GM18520 (cell line): ENCODE data around the gene GPR176.
"Not testable (repeated sequence)": the region's sequence is repeated elsewhere in the genome, so short reads cannot be mapped to it uniquely, and the experiment has no call there.

Source experiments
- ATAC-seq: cut with Tn5 transposase; IDR thresholded peaks from one replicate; pipeline ENCODE4 v1.9.1; 2021; ENCODE audit not compliant: unreplicated experiment

GPR176 gene

DNA sequence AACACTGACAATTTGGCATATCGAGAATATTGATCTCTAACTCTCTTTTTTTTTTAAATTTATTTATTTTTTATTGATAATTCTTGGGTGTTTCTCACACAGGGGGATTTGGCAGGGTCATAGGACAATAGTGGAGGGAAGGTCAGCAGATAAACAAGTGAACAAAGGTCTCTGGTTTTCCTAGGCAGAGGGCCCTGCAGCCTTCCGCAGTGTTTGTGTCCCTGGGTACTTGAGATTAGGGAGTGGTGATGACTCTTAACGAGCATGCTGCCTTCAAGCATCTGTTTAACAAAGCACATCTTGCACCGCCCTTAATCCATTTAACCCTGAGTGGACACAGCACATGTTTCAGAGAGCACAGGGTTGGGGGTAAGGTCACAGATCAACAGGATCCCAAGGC lies 27.0 kb downstream of the GPR176 start:
- not testable (repeated sequence) for ATAC-seq

DNA sequence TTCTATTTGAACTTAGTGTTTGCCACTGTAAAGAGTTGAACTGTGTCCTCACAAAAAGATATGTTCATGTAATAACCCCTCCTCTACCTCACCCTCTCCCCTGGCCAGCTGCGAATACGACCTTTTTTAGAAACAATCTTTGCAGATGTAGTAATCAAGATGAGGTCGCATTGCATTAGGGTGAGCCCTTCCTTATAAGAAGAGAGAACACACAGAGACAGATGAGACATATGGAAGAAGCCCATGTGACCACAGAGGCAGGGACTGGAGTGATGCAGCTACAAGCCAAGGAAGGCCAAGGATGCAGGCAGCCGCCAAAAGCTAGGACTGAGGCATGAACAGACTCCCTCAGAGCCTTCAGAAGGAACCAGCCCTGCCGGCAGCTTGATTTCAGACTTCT lies 27.6 kb downstream of the GPR176 start:
- no peak for ATAC-seq

DNA sequence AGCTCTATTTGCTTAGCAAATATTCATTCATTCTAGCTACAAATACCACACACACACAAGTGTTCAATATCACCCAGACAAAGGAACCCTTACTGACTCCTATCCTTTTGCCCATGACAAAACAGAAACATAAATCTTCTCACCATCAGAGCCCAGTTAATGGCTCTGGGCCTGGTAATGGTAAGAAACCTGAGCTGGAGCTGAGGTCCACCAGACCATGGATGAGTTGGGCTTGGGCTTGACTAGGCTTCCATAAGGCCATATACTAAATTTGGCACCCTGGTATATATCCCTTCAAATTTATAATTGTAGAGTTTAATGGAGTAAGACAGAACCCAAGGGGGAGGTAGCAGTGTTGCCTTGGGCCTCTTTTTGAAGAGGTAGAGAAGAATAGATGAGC lies 29.4 kb downstream of the GPR176 start:
- ATAC-seq, result no peak

DNA sequence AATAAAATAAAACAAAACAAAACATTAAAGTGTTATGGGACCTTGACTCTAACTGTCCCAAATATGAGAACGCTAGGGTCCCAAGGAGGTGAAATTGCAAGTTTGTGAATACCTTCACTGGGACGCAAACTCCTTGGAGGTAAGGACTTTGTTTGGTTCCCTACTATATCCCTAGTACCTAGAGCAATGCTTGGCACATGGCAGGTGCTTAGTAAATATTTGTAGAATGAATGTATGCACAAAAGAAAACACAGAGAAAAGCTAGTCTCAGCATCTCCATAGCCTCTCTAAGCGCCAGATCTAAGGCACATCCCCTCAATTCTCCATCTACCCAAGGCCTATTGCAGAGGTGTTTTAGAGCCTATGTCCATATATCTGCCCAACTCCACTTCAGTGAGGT lies 30.5 kb downstream of the GPR176 start:
- ATAC-seq, result no peak

DNA sequence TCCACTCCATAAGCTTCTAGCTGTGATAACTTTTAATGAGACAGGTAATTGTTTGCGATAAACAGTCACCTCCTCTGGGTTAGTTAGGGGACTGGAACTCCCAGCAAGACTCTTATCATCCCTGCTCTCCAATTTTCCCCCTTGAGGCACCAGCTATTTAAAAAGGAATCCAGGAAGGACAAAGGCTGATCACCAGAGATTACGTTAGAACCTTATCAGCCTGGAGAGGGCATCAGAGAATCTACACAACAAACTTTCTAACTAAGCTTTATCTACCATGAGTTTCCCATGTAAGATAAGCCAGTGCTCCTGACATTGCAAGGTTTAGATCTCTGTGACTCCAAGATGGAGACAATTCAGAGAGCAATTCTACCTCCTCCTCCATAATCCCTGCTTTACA lies 31.3 kb downstream of the GPR176 start:
- ATAC-seq, result no peak

DNA sequence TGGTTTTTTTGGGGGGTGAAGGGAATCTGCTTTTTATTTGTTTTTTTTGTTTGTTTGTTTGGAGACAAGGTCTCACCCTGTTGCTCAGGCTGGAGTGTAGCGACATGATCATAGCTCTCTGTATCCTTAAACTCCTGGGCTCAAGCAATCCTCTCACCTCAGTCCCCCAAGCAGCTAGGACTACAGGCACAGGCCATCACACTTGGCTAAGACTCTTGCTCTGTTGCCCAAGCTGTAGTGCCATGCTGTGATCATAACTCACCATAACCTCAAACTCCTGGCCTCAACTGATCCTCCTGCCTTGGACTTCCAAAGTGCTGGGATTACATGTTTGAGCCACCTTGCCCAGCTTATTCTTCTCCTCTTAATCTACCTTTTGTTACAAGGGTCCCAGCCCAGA lies 31.8 kb downstream of the GPR176 start:
- no peak for ATAC-seq

DNA sequence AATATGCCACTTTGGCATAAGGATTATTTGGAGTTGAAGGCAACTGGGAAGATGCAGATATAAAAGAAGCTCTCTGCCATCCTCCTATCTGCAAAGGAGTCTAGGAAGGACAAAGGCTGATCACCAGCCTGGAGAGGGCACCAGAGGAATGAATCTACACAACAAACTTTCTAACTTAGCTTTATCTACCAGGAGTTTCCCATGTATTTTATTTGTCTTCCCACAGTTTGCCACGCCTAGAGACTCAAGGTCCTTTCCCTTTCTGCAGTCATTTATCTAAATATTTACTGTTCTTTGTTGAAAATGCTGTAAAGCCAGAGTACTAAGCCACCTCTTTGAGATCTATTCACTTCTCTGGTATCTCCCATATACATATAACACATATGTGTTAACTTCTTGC lies 32.2 kb downstream of the GPR176 start:
- ATAC-seq, result no peak

DNA sequence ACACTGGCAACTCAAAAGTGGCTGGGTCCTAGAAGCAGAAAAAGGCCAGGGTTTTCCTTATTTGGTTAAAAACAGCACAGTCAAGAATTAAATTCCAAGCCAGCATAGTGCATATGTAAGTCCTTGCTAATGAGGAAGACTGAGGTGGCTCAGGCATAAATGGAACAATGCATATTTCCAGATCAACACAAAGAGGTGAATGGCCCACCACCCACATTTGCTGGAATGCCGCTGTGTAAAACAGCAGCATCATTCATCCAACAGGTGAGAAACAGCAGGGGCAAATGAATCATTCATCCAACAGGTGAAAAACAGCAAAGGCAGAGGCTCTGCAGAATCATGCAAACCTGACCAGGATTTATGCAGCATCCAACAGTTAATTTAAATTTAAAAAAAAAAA lies 32.9 kb downstream of the GPR176 start:
- no peak for ATAC-seq

DNA sequence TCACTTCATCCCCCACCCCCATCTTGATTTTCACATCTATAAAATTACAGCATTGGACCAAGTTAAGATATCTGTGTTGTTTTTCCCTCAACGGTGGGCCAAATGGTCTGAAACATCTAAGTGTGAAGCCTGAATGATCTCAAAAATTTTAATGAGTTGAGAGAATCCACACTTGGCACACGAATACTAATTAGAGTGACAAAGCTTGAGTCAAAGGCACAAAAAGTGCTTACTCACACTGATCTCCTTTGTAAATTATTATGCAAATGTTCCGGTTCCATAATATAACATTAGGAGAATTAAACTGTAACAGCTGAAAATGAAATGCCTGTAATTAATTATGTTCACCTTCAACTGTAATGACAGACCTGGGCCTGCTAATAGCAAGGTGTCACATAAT lies 33.6 kb downstream of the GPR176 start:
- ATAC-seq, result no peak

DNA sequence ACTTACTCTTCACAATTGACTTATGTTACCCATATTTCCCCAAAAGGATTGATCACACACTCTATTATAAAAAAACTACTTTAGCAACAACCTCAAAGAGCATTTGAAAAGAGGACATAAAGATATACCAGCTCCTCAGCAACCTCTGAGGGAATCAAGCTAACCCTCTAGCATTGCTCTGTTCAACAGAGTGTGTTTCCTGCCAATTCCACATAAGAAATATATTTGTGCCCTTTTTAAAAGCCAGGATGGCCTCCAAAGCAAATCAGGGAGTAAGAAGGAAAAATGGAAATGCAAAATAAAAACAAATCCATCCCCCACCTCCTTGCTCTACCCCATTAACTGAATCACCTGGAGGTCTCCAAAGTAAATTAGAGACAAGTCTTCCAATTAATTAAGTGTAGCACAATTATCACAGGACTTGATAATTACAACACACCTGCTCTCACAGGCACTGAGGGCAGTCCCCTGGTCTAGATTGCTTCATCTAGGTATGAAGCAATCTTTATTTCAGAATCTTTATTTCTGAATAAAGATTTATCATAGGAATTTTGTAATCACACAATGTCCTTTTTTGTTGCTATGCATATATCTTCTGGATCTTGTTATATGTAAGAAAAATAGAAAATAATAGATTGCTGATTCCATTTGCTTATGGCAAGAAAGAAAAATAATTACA lies 34.8 kb downstream of the GPR176 start:
- no peak for ATAC-seq

DNA sequence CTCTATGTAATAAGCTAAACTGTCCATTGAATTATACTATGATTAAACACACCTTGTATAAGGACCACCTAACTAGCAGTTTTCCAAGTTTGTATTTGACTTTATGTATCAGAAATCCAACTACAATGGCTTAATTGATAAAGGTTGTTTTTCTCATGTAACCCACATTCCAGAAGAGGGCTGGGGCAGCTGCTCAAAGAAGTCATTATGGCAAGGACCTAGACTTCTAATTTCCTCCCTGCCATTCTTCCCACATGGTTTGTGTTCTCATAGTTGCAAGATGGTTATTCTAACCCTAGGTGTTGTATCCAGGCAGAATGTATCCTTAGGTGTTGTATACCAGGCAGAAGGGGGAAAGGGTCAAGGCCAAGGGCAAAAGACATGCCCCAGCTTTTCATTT lies 35.7 kb downstream of the GPR176 start:
- ATAC-seq, result no peak

DNA sequence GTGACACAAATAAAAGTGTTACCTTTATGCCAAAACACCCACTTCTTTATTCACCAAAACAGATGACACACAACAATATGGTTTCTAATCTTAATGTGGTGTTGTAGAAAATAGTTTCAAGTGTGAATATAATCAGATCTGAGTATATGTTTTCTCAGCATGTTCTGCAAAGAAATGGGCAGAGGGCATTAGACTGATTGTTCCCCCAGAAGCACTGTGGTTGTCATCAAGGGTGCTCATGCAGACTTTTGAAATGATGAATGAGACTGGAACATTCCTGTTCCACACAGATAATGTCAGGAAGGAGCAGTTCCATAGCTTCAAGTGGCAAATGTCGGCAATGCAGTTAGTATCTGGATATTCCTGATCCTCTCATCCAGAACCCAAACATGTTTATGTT lies 37.5 kb downstream of the GPR176 start:
- no peak for ATAC-seq

DNA sequence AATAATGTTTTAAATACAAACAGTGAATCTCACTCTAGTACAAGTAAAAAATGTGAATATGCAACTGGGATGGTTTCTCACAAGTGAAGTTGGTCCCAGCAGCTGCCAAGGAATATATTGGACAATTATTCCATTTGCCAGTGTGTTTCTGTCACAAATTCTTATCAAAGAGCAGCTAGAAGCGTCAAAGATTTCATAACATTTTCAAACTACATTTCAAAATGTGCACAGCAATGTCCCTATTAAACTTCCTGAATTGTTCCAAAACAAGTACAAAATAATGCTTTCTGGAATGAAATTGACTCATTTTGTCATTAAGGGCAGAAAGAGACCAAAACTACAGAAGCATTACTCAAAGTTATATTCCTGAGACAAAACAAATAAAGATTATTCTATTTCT lies 38.3 kb downstream of the GPR176 start:
- ATAC-seq, result no peak

DNA sequence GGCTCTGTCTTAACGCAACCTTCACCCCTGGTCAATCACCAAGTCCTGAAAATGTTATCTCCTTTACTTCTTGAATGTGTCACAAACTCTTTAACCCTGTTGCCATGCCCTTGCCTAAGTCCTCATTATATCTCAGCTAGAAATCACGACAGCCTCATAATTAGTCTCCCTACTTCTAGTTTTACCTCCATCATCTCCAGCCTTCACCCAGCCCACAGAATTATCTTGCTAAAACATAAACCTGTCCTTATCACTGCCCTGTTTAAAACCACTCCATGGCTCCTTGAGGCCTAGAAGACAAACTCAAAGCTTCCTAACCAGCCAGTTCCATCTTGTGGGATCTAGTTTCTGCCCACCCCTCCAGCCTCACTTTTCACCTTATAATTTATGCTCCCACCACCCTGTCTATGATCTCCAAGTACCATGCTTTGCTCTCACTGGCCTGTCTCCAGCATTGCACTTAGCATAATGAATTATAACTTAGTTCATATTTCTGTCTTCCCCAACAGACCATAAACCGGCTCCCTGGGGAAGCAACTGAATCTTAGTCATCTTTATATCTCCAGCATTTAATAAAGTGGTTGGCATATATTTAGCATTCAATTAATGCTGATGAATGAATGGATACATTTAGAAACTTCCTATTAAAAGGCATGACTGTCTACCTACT lies 39.2 kb downstream of the GPR176 start:
- no peak for ATAC-seq

DNA sequence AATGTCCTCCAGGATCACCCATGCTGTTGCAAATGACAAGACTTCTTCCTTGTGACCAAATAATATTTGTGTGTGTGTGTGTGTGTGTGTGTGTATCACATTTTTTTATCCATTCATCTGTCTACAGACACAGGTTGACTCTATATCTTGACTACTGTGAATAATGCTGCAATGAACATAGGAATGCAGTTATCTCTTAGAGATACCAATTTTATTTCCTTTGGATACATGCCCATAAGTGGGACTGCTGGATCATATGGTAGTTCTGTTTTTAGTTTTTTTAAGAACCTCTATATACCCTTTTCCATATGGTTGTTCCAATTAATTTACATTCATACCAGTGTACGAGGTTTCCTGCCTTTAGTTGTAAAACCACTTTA lies 41.7 kb downstream of the GPR176 start:
- ATAC-seq, result no peak

DNA sequence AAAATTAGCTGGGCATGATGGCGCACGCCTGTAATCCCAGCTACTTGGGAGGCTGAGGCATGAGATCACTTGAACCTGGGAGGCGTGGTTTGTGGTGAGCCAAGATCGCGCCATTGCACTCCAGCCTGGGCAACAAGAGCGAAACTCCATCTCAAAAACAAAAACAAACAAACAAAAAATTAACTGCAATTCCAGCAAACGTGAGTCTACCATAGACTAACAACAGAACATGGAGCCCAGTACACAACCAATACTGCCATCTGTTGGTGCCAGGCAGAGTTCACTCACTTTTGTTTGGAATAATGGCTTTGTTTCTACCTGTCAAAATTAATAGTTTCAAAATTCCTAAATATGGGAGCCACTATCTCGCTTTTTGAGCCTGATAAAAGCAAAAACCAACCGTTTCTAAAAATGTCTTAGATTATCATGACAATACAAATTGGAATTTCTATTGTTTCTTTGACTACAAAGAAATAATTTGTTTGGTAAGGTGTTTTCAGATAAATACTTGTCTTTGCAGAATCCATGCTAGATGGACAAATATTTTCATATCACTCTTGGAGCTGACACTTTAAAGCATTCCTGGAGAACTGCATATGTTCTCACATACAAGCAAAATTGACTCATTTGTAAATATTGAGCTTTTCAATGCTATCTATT lies 45.0 kb downstream of the GPR176 start:
- ATAC-seq, result no peak

DNA sequence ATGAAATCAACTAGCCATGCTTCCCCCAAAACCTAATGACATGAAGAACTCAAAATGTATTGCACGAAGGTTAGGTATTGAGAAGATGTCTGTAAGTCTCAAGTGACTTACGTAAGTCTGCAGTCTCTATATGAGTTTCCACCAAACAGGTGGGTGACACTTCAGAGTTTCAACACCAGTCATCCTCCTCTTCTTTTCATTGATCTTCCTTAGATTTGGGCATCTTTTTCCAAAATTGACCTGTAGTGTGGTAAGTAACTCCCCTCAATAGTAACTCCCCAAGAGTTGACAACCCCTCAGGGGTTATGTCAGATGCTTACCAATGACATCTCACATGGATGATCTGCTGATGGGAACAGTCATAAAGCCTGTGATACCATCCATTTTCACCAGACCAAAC lies 46.1 kb downstream of the GPR176 start:
- peak; percentile 39 for ATAC-seq

DNA sequence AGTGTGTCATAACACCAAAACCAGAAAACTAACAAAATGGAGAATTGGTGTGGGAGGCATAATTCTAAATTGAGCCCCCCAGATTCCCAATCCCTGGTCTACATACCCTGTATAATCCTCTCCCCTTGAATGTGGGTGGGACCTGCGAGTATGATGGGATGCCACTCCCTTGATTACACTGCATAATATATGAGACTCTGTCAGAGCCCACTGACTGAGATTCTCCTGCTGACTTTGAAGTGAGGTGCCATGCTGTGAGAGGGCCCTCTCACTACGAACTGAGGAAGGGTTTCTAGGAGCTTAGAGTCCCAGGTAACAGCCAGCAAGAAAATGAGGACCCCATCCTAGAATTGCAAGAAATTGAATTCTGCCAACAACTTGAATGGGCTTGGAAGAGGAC lies 49.5 kb downstream of the GPR176 start:
- no peak for ATAC-seq

DNA sequence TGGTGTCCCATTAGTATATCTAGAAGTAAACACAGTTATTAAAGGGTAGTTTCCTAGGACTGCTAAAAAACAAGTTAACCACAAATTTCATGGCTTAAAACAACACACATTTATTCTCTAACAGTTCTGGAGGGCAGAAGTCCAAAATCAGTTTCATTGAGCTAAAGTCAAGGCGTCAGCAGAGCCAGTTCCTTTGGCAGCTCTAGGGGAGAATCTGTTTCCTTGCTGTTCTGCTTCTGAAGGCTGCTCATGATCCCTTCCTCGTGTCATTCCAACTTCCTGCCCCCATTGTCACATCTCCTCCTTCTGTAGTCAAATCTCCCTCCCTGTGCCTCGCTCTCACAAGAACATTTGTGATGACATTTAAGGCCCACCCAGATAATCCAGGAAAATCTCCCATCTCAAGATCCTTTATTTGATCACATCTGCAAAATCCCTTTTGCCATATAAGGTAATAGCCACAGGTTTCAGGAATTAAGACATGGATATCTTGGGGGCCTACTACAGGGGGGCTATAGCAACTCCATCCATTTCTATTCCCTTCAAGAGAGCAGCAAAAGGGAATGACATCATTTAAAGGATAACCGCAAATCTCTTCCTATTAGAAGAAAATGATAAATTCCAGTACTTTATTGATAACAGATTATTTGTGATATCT lies 50.1 kb downstream of the GPR176 start:
- no peak for ATAC-seq

DNA sequence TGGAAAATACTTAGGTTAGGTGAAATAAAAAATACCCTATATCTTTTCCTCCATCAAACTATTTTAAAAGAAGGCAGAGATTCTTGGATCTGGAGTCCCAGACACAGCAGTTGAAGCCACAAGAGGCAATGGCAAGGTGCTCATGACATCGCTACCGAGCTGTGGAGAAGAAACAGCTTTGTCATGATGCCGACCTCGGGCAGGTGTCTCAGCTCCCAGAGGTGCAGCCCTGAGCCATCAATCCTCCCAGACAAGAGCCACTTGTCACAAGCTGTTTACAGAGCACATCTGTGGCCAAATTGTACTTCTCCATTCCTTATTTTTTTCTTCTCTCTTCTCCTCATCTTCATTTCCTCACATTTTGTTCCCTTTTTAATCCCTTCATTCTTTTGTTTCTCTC lies 50.8 kb downstream of the GPR176 start:
- ATAC-seq, result no peak

DNA sequence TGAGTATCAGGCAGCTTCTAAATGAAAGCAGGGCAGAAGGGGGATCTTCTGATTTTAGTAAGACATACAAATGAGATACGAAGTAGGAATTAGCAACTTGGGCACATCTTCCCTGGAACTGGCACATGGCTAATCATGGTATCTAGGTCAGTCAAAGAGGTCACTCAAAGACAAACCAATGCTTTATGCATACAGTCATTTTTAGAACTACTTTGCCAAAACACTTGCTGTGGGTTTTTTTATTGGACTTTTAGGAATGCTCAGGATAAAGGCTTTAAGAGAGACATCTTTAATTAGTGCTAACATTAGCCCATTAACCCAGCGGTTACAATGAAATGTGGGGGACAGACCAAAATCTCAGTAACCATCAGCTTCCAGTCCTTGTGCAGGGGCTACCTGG lies 51.7 kb downstream of the GPR176 start:
- no peak for ATAC-seq

DNA sequence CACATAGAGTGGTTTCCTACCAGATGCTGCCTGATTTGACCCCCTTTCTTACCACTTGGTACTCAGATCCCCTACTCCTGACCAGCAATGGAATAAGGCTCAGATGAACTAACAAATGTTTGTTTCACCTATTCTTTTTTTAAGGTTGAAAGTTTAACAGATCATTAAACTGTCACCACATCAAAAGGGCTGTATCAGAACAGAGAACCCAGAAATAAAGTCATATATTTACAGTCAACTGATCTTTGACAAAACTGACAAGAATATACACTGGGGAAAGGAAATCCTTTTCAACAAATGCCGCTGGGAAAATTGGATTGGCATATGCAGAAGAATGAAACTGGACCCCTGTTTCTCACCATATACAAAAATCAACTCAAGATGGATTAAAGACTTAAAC lies 56.0 kb downstream of the GPR176 start:
- ATAC-seq, result no peak
